Peyer's patch (tissue), 4 donors: ENCODE data around the gene DCC.

ENCODE experiments used
- CTCF ChIP-seq, 6 experiments: fragments of 450-650 bp in 4 of 6; fragments of 200-600 bp in 2 of 6; sonication (generic) in 1 of 6; IDR thresholded peaks; one replicate each; pipeline ENCODE4 v1.5.1; 2017 to 2019; ENCODE audit warnings: antibody characterized with exemption in 6 of 6, mild to moderate bottlenecking in 3 of 6, moderate library complexity in 1 of 6
- POLR2A ChIP-seq, 2 donors: fragments of 450-650 bp; IDR thresholded peaks; one replicate each; pipeline ENCODE4 v1.5.1; 2017; ENCODE audit warnings: antibody characterized with exemption in 2 of 2, mild to moderate bottlenecking in 2 of 2, moderate library complexity in 2 of 2

GRCh38 chr18:53422896-53423295 lies 1082.9 kb downstream of the DCC start:
- TF ChIP-seq CTCF (IDR thresholded peaks at IDR 0.05), result no peak
- no peak for TF ChIP-seq POLR2A (IDR thresholded peaks at IDR 0.05)
